ENCODE results near the gene AHDC1. TPM values are rescaled to one million over a fixed set of nuclear protein-coding genes. Genes with fewer than 3 reads are reported as not detected.

The AHDC1 gene
- total RNA-seq, 1 donor from 2014 or later: 50.1 TPM

GRCh38 chr1:27589841-27590426, 14.0 kb downstream of the AHDC1 start:
- peaks cover 8% of the 10 kb centered on the region for H3K4me1 Mint-ChIP-seq
- no peak overlapping the region for H3K4me3 Mint-ChIP-seq
- DNase-seq (ENCODE audit: low read depth, low spot score): no peak
- H3K27ac Mint-ChIP-seq (ENCODE audit: unreplicated experiment): no peak overlapping the region
- no peak for TF ChIP-seq CTCF (conservative IDR thresholded peaks at IDR 0.05)
- H3K9me3 Mint-ChIP-seq: no peaks in the 10 kb centered on the region
- no peaks in the 10 kb centered on the region for H3K27me3 Mint-ChIP-seq (ENCODE audit: low read depth)
- no peaks in the 10 kb centered on the region for H3K36me3 Mint-ChIP-seq (ENCODE audit: low read depth)

GRCh38 chr1:27589441-27589840, 14.5 kb downstream of the AHDC1 start:
- H3K4me3 Mint-ChIP-seq: no peak overlapping the region
- H3K9me3 Mint-ChIP-seq: no peaks in the 10 kb centered on the region
- H3K4me1 Mint-ChIP-seq: peaks cover 8% of the 10 kb centered on the region
- no peak overlapping the region for H3K27ac Mint-ChIP-seq (ENCODE audit: unreplicated experiment)
- TF ChIP-seq CTCF (conservative IDR thresholded peaks at IDR 0.05): no peak
- no peak for DNase-seq (ENCODE audit: low read depth, low spot score)
- H3K36me3 Mint-ChIP-seq (ENCODE audit: low read depth): no peaks in the 10 kb centered on the region
- no peaks in the 10 kb centered on the region for H3K27me3 Mint-ChIP-seq (ENCODE audit: low read depth)

DNA sequence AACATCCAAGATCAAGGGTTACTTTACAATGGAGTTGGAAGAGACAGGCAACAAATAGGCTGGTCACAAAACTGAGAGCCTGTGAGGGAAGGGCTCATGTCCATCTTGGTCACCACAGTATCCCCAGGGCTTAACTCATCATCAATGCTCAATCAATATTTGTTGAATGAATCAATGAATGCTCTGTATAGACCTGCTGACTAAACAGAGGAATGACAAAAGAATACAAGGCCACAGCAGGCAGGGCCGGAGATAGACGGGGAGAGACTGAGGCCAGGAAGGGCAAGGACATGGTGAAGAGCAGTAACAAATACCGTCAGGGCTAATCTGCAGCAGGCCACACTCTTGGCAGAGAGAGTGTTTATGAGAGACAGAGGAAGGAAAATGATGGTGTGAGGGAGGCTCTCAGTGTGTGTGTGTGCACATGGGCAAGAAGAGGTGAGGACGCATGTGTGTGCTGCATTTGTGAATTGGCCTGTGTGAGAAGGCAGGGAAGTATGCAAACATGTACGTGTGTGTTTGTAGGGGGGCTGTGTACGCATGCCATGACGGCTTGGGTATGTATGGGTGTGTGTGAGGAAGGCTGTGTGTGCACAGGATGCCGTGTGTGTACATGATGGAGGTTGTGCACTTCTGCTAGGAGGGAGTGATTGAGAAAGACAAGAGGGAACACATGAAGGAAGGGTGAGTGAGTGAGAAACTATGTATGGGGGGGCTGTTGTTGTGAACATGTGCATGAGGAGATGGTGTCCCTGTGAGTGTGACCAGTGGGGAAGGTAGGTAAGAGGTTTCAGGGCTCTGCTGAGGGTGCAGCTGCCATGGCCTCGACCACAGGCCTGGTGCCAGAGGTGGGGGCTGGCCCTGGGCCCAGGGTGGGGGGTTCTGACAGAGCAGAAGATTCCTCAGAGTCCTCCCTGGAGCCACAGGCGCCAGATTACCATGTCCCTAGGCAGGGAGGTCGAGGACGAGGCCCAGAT, 15.4 kb downstream of the AHDC1 start:
- no peak overlapping the region for H3K4me3 Mint-ChIP-seq
- no peak overlapping the region for H3K27ac Mint-ChIP-seq (ENCODE audit: unreplicated experiment)
- no peak for TF ChIP-seq CTCF (conservative IDR thresholded peaks at IDR 0.05)

GRCh38 chr1:27585684-27586083, 18.3 kb downstream of the AHDC1 start:
- H3K36me3 Mint-ChIP-seq (ENCODE audit: low read depth): peaks cover 3% of the 10 kb centered on the region
- peaks cover 17% of the 10 kb centered on the region for H3K4me1 Mint-ChIP-seq
- no peak for TF ChIP-seq CTCF (conservative IDR thresholded peaks at IDR 0.05)
- H3K4me3 Mint-ChIP-seq: no peak overlapping the region
- DNase-seq (ENCODE audit: low read depth, low spot score): no peak
- H3K27ac Mint-ChIP-seq (ENCODE audit: unreplicated experiment): no peak overlapping the region
- H3K27me3 Mint-ChIP-seq (ENCODE audit: low read depth): no peaks in the 10 kb centered on the region
- H3K9me3 Mint-ChIP-seq: no peaks in the 10 kb centered on the region

More for the DNA sequence above, 15.4 kb downstream of the AHDC1 start:
- DNase-seq (ENCODE audit: low read depth, low spot score): no peak
- Mint-ChIP-seq H3K9me3 (no peaks in the 10 kb centered on the region), H3K4me1 (peaks cover 8% of the 10 kb centered on the region), H3K36me3 (ENCODE audit: low read depth) (no peaks in the 10 kb centered on the region), H3K27me3 (ENCODE audit: low read depth) (no peaks in the 10 kb centered on the region)

GRCh38 chr1:27584453-27584852, 19.5 kb downstream of the AHDC1 start:
- Mint-ChIP-seq H3K27me3 (ENCODE audit: low read depth) (no peaks in the 10 kb centered on the region), H3K9me3 (no peaks in the 10 kb centered on the region), H3K36me3 (ENCODE audit: low read depth) (peaks cover 3% of the 10 kb centered on the region), H3K27ac (ENCODE audit: unreplicated experiment) (no peak overlapping the region), H3K4me1 (peaks cover 20% of the 10 kb centered on the region), H3K4me3 (no peak overlapping the region)
- TF ChIP-seq CTCF (conservative IDR thresholded peaks at IDR 0.05): no peak
- no peak for DNase-seq (ENCODE audit: low read depth, low spot score)

Data from neural crest cell (in vitro differentiated cells).